Sigmoid colon (tissue), 4 donors: ENCODE results near the gene FHAD1.

ENCODE experiments used
- POLR2A ChIP-seq, 2 donors: fragments of 450-650 bp; IDR thresholded peaks; one replicate each; pipeline ENCODE4 v1.6.1; 2016; ENCODE audit warnings: antibody characterized with exemption in 2 of 2, mild to moderate bottlenecking in 2 of 2, moderate library complexity in 2 of 2
- POLR2AphosphoS5 ChIP-seq, 4 donors: sonication (generic); formaldehyde crosslinking; IDR thresholded peaks; one replicate each; pipeline ENCODE4 v1.6.1; 2017; ENCODE audit warnings: antibody characterized with exemption in 4 of 4
- TF ChIP-seq, protein P1 (sequence below), 4 experiments: fragments of 450-650 bp in 3 of 4; fragments of 200-600 bp in 1 of 4; IDR thresholded peaks; one replicate each; pipeline ENCODE4 v1.5.1; 2016 to 2019; ENCODE audit warnings: antibody characterized with exemption in 4 of 4, mild to moderate bottlenecking in 3 of 4, moderate library complexity in 2 of 4

DNA sequence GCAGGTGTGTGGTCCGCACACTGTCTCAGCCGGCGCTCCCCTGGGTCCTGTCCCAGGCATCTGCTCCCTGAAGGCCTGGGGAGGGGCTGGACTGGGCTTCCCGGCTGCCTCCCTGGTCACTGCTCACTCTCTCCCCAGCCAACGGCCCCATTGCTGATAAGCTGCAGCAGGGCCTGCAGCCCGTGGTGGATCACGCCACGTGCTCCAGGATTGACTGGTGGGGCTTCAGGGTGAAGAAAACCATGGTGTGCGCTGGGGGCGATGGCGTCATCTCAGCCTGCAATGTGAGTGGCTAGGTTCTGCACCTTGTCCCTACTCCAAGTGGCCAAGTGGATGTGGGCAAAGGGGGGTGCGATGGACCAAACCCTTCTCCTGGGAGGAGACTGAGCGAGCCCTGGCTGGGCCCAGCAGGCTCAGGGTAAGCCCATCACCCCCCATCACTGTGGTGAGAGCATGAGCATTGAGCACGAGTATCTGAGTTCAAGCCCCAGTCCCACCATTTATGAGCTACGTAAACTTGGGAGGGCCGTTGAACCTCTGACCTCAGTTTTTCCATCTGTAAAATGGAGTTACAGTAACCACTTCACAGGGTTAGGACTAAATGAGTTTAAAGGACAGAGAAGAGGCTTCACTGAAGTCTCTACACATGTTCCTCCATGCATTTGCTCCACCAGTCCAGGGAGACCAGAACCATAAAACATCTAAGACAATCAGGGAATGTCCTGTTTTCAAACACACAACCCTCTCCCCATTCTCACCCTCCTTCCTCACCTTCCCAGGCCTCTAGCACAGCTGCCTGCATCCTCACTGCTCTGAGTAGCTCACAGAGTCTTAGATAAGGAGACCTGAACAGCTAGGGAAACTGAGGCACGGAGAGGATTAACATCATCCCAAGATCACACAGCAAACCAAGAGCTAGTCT lies 197.7 kb downstream of the FHAD1 start:
- TF ChIP-seq, protein P1, sequence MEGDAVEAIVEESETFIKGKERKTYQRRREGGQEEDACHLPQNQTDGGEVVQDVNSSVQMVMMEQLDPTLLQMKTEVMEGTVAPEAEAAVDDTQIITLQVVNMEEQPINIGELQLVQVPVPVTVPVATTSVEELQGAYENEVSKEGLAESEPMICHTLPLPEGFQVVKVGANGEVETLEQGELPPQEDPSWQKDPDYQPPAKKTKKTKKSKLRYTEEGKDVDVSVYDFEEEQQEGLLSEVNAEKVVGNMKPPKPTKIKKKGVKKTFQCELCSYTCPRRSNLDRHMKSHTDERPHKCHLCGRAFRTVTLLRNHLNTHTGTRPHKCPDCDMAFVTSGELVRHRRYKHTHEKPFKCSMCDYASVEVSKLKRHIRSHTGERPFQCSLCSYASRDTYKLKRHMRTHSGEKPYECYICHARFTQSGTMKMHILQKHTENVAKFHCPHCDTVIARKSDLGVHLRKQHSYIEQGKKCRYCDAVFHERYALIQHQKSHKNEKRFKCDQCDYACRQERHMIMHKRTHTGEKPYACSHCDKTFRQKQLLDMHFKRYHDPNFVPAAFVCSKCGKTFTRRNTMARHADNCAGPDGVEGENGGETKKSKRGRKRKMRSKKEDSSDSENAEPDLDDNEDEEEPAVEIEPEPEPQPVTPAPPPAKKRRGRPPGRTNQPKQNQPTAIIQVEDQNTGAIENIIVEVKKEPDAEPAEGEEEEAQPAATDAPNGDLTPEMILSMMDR (IDR thresholded peaks at IDR 0.05): no peak
- TF ChIP-seq POLR2A (IDR thresholded peaks at IDR 0.05) (no peak), POLR2AphosphoS5 (IDR thresholded peaks at IDR 0.05) (no peak)
